H1 (cell line): ENCODE measurements around the gene POLD1. TPM values are rescaled to one million over a fixed set of nuclear protein-coding genes. Genes with fewer than 3 reads are reported as not detected.

Experiments
- CTCF ChIA-PET: fragments of 300-600 bp; sonication (Branson Sonifier 250); formaldehyde crosslinking; loops from one replicate; lab custom pipeline; 2021; ENCODE audit not compliant: partially characterized antibody; lab: Charles Lee
- POLR2A ChIA-PET: fragments of 300-600 bp; sonication (Branson Sonifier 250); formaldehyde crosslinking; loops from one replicate; lab custom pipeline; 2021; ENCODE audit warnings: inconsistent platforms; ENCODE audit not compliant: partially characterized antibody; lab: Charles Lee
- DNase-seq, 2 experiments: peaks; one replicate each; pipeline versions ENCODE4 v3.0.0 to v3.0.0-alpha.2; 2010 to 2022; ENCODE audit warnings: low spot score in 2 of 2, low read depth in 1 of 2, mixed read lengths in 1 of 2
- FAIRE-seq: peaks from 2 replicates; lab custom pipeline; 2011; peaks lifted over from hg19 to GRCh38; lab: Jason Lieb, UNC
- H2AFZ ChIP-seq: 2 replicates; pipeline ENCODE4 v1.8.1; 2012; ENCODE audit warnings: low read length, inconsistent platforms
- H2AK5ac ChIP-seq: 2 replicates; pipeline ENCODE4 v1.6.1; 2013; ENCODE audit warnings: low read depth, low read length
- H2BK120ac ChIP-seq: replicated peaks from 2 replicates; pipeline ENCODE3; 2013; ENCODE audit warnings: low read depth, low read length, inconsistent platforms
- H2BK12ac ChIP-seq: 2 replicates; pipeline ENCODE4 v1.6.1; 2013; ENCODE audit warnings: low read depth, low read length
- H2BK15ac ChIP-seq: 2 replicates; pipeline ENCODE4 v1.6.1; 2013; ENCODE audit warnings: low read length
- H2BK20ac ChIP-seq: 2 replicates; pipeline ENCODE4 v1.6.1; 2013; ENCODE audit warnings: low read length
- H2BK5ac ChIP-seq: 2 replicates; pipeline ENCODE4 v1.6.1; 2013; ENCODE audit warnings: low read depth, low read length
- H3K14ac ChIP-seq: 2 replicates; pipeline ENCODE4 v1.6.1; 2013; ENCODE audit warnings: inconsistent platforms; ENCODE audit not compliant: insufficient read length
- H3K18ac ChIP-seq: 2 replicates; pipeline ENCODE4 v1.6.1; 2013; ENCODE audit warnings: low read length; ENCODE audit errors: extremely low read depth
- H3K23ac ChIP-seq: 2 replicates; pipeline ENCODE4 v1.6.1; 2013; ENCODE audit warnings: inconsistent platforms; ENCODE audit not compliant: insufficient read length
- H3K23me2 ChIP-seq: 2 replicates; pipeline ENCODE4 v1.6.1; 2013; ENCODE audit warnings: low read depth, low read length
- H3K27ac ChIP-seq: 2 replicates; pipeline ENCODE4 v1.6.1; 2011; ENCODE audit warnings: low read depth, low read length, inconsistent platforms
- H3K27me3 ChIP-seq, 4 experiments: replicated peaks in 1 of 4; 1 replicate in 1 of 4; 2 replicates in 3 of 4; pipeline versions ENCODE4 v1.6.1 to v1.8.1; 2011 to 2013; ENCODE audit warnings: low read length in 3 of 4, mild to moderate bottlenecking in 3 of 4, inconsistent platforms in 2 of 4, mixed read lengths in 2 of 4, moderate library complexity in 1 of 4; ENCODE audit not compliant: control insufficient read depth in 3 of 4, insufficient read depth in 3 of 4; ENCODE audit errors: extremely low read depth in 1 of 4
- H3K36me3 ChIP-seq, 4 experiments: 2 replicates each; pipeline versions ENCODE4 v1.6.1 to v1.8.1; 2011 to 2013; ENCODE audit warnings: mild to moderate bottlenecking in 4 of 4, low read length in 3 of 4, moderate library complexity in 2 of 4, control low read depth in 1 of 4, inconsistent platforms in 1 of 4; ENCODE audit not compliant: insufficient read depth in 4 of 4, control insufficient read depth in 2 of 4
- H3K4ac ChIP-seq: replicated peaks from 2 replicates; pipeline ENCODE3; 2013; ENCODE audit warnings: low read length, low read depth, mixed read lengths, inconsistent platforms; ENCODE audit not compliant: insufficient read length
- H3K4me1 ChIP-seq, 4 experiments: replicated peaks in 1 of 4; 1 replicate in 1 of 4; 2 replicates in 3 of 4; pipeline versions ENCODE4 v1.6.1 to v1.8.1; 2011 to 2013; ENCODE audit warnings: low read length in 3 of 4, inconsistent platforms in 2 of 4, mixed read lengths in 1 of 4; ENCODE audit not compliant: insufficient read depth in 4 of 4, control insufficient read depth in 3 of 4
- H3K4me2 ChIP-seq, 2 experiments: 2 replicates each; pipeline versions ENCODE4 v1.6.1 to v1.8.1; 2011 to 2013; ENCODE audit warnings: low read depth in 2 of 2, low read length in 2 of 2, control low read depth in 1 of 2, inconsistent platforms in 1 of 2, mild to moderate bottlenecking in 1 of 2; ENCODE audit not compliant: insufficient read depth in 1 of 2
- H3K4me3 ChIP-seq, 4 experiments: fragments of 200-600, 300-600 bp in 1 of 4; sonication (generic), shearing (Covaris generic), sonication (Bioruptor Twin) in 1 of 4; 2 replicates each; pipeline versions ENCODE4 v1.5.1 to v1.8.1; 2011 to 2016; ENCODE audit warnings: low read length in 4 of 4, low read depth in 3 of 4, control low read depth in 2 of 4, inconsistent platforms in 2 of 4, mild to moderate bottlenecking in 2 of 4, mixed read lengths in 1 of 4, moderate library complexity in 1 of 4; ENCODE audit not compliant: insufficient read depth in 2 of 4; ENCODE audit errors: extremely low read depth in 1 of 4
- H3K56ac ChIP-seq: replicated peaks from 2 replicates; pipeline ENCODE3; 2013; ENCODE audit warnings: low read depth, mild to moderate bottlenecking, mixed read lengths, low read length, inconsistent platforms; ENCODE audit not compliant: insufficient read length
- H3K79me1 ChIP-seq: 2 replicates; pipeline ENCODE4 v1.6.1; 2013; ENCODE audit warnings: low read depth, low read length, control low read depth
- H3K79me2 ChIP-seq, 2 experiments: 2 replicates each; pipeline versions ENCODE4 v1.6.1 to v1.8.1; 2012 to 2013; ENCODE audit warnings: low read length in 2 of 2, mild to moderate bottlenecking in 2 of 2, inconsistent platforms in 1 of 2; ENCODE audit not compliant: insufficient read depth in 2 of 2, control insufficient read depth in 1 of 2
- H3K9ac ChIP-seq, 4 experiments: replicated peaks in 1 of 4; 1 replicate in 1 of 4; 2 replicates in 3 of 4; pipeline versions ENCODE4 v1.6.1 to v1.8.1; 2011 to 2013; ENCODE audit warnings: low read depth in 3 of 4, low read length in 3 of 4, control low read depth in 2 of 4, mild to moderate bottlenecking in 2 of 4, moderate library complexity in 2 of 4, inconsistent platforms in 1 of 4; ENCODE audit errors: extremely low read depth in 1 of 4
- H3K9me3 ChIP-seq, 2 experiments: 2 replicates each; pipeline versions ENCODE4 v1.6.1 to v1.8.1; 2012 to 2013; ENCODE audit warnings: mild to moderate bottlenecking in 2 of 2, moderate library complexity in 2 of 2, control low read depth in 1 of 2, inconsistent platforms in 1 of 2, low read depth in 1 of 2, low read length in 1 of 2, mixed read lengths in 1 of 2; ENCODE audit not compliant: insufficient read depth in 2 of 2
- H4K20me1 ChIP-seq, 2 experiments: replicated peaks in 1 of 2; 2 replicates each; pipeline versions ENCODE3 to v1.8.1; 2011 to 2013; ENCODE audit warnings: inconsistent platforms in 2 of 2, low read length in 2 of 2, mild to moderate bottlenecking in 1 of 2; ENCODE audit not compliant: insufficient read depth in 2 of 2, control insufficient read depth in 1 of 2
- H4K5ac ChIP-seq: 2 replicates; pipeline ENCODE4 v1.6.1; 2013; ENCODE audit warnings: low read length, low read depth, mixed read lengths, inconsistent platforms; ENCODE audit not compliant: insufficient read length
- H4K8ac ChIP-seq: 2 replicates; pipeline ENCODE4 v1.8.0; 2013; ENCODE audit warnings: mild to moderate bottlenecking, moderate library complexity, low read length, inconsistent platforms; ENCODE audit not compliant: insufficient read depth; ENCODE audit errors: extremely low read depth
- H4K91ac ChIP-seq: replicated peaks from 2 replicates; pipeline ENCODE3; 2013; ENCODE audit warnings: low read length, mixed read lengths, inconsistent platforms; ENCODE audit not compliant: insufficient read length
- GTF2F1 ChIP-seq: IDR thresholded peaks from 2 replicates; pipeline ENCODE4 v1.6.1; 2012; ENCODE audit warnings: low read depth, low read length, improper control_type of control experiment, borderline replicate concordance
- TAF1 ChIP-seq: IDR thresholded peaks from 2 replicates; pipeline ENCODE4 v1.6.1; 2011; ENCODE audit warnings: mild to moderate bottlenecking, low read depth, low read length
- WGBS, 2 experiments: shearing (Covaris generic) in 1 of 2; methylation state at CpG; one replicate each; pipeline versions ENCODE4 v1.1.6 to v1.1.7; 2013 to 2015; ENCODE audit warnings: low lambda C conversion rate in 2 of 2, mixed read lengths in 2 of 2, inconsistent platforms in 1 of 2, low coverage in 1 of 2, missing lambda C conversion rate in 1 of 2; ENCODE audit not compliant: insufficient replicate concordance in 2 of 2, insufficient coverage in 1 of 2, insufficient read length in 1 of 2; ENCODE audit errors: extremely low coverage in 1 of 2, missing lambda C conversion rate in 1 of 2; 5-methylcytosine and 5-hydroxymethylcytosine counted together
- polyA plus RNA-seq, 7 experiments: library from polyadenylated mRNA; depleted of rRNA in 3 of 7; stranded (reverse) in 5 of 7; unstranded in 2 of 7; fragments of >200 nt in 5 of 7; fragments of 200-250 nt in 2 of 7; gene quantifications; 1 replicate in 5 of 7; 2 replicates in 1 of 7; 4 replicates in 1 of 7; pipeline versions ENCODE4 v1.2.1 to v1.2.3, GENCODE V29; 2011 to 2013; ENCODE audit warnings: missing spikeins in 2 of 7, mixed read lengths in 2 of 7
- total RNA-seq: library from RNA; stranded (reverse); fragmentation: NEBNext Ultra II Directional; extraction: Animal tissue kit (Norgen Biotek cat#: 25700); gene quantifications from 2 replicates; pipeline ENCODE4 v1.2.1, GENCODE V29; 2021

The POLD1 gene
- total and polyA plus RNA-seq, 2 of the 8 experiments (the other 6 are each of a cell fraction or from before 2014, with no cell fraction given) = 141 to 142 TPM

GRCh38 chr19:50387868-50388245 is 3.7 kb downstream of the POLD1 start:
- no peak overlapping the region for H3K18ac ChIP-seq
- ChIA-PET POLR2A (interaction anchor here (1.1 to 3.5 kb wide), 6 partner anchors 11 to 72 kb away, joined by 3 to 15 read pairs (median 6); partner anchors contain the start of gene NR1H2), CTCF (interaction anchor here (0.6 to 1.6 kb wide), 4 partner anchors 14 to 1424 kb away, joined by 3 to 6 read pairs (median 4); no protein-coding TSS in a partner anchor)
- H2AFZ ChIP-seq = no peak overlapping the region
- no peak overlapping the region for H3K4me3 ChIP-seq
- peaks cover 3 to 14% of the 10 kb centered on the region in 2 experiments; a peak in 2 of 4 replicates for H3K9me3 ChIP-seq
- H4K5ac ChIP-seq = no peak overlapping the region
- no peak overlapping the region for H3K56ac ChIP-seq
- H4K20me1 ChIP-seq = peaks cover 5 to 17% of the 10 kb centered on the region in 2 experiments
- DNase-seq (no peak), FAIRE-seq (no peak)
- no peak overlapping the region for H3K23ac ChIP-seq
- no peak overlapping the region for H4K91ac ChIP-seq
- no peak overlapping the region for H3K27ac ChIP-seq
- no peak overlapping the region for H2AK5ac ChIP-seq
- H3K27me3 ChIP-seq = no peaks in the 10 kb centered on the region
- 90% methylated on average over 8 of the region's 8 CpGs; no CpG with 5 or more reads in 1 of the 2 experiments for WGBS, 2 experiments
- H3K36me3 ChIP-seq = peaks cover 6 to 26% (median 13%) of the 10 kb centered on the region in 4 experiments; a peak in 7 of 8 replicates
- peaks cover 0 to 3% (median under 1%) of the 10 kb centered on the region in 4 experiments; a peak in 4 of 7 replicates for H3K4me1 ChIP-seq
- no peak overlapping the region for H3K4me2 ChIP-seq
- no peak overlapping the region for H3K14ac ChIP-seq
- no peak overlapping the region for H2BK120ac ChIP-seq
- H3K4ac ChIP-seq = no peak overlapping the region
- H2BK20ac ChIP-seq = no peak overlapping the region
- peaks cover 12% of the 10 kb centered on the region for H3K79me1 ChIP-seq
- no peak overlapping the region for H2BK12ac ChIP-seq
- no peak overlapping the region for H2BK5ac ChIP-seq
- no peak overlapping the region for H2BK15ac ChIP-seq
- no peak overlapping the region for H4K8ac ChIP-seq
- H3K9ac ChIP-seq = no peak overlapping the region; a peak in 1 of 7 replicates
- H3K23me2 ChIP-seq = peaks cover 9% of the 10 kb centered on the region; the same call in 1 of the 2 replicates
- H3K79me2 ChIP-seq = peaks cover 12 to 54% of the 10 kb centered on the region in 2 experiments; a peak in 3 of 4 replicates
- TF ChIP-seq TAF1 = no peak
- no peak for TF ChIP-seq GTF2F1
